ENCODE measurements around the gene DNAJB13. TPM values are rescaled to one million over a fixed set of nuclear protein-coding genes. Genes with fewer than 3 reads are reported as not detected.

Gene DNAJB13
- total and polyA plus RNA-seq, 2 of the 4 experiments (the other 2 are of a cell fraction) = 0.18 to 0.48 TPM

GRCh38 chr11:74014880-74015279, 64.1 kb downstream of the DNAJB13 start:
- Histone ChIP-seq H3K14ac (replicated peaks; ENCODE audit: low read depth, low read length) (no peak overlapping the region), H2BK120ac (ENCODE audit: low read depth, low read length) (no peak overlapping the region), H3K9ac (ENCODE audit: low read depth, low read length) (no peak overlapping the region), H3K56ac (ENCODE audit: extremely low read depth, insufficient read depth, low read length) (no peak overlapping the region), H4K5ac (ENCODE audit: low read depth, low read length) (no peak overlapping the region), H3K79me1 (ENCODE audit: low read depth in 1 of 2, low read length in 2 of 2) (peaks cover 0 to 12% of the 10 kb centered on the region in 2 experiments; a peak in 2 of 4 replicates), H4K20me1 (ENCODE audit: insufficient read depth, low read length) (peaks cover 3% of the 10 kb centered on the region; the same call in 1 of the 2 replicates), H3K4ac (ENCODE audit: low read depth, low read length) (no peak overlapping the region), H3K27me3 (ENCODE audit: control insufficient read depth, insufficient read depth, low read length) (no peaks in the 10 kb centered on the region), H2BK15ac (ENCODE audit: low read depth, low read length) (no peak overlapping the region), H3K4me3 (ENCODE audit: insufficient read depth, low read depth, low read length) (no peak overlapping the region), H2BK5ac (ENCODE audit: low read depth, low read length, poor library complexity, severe bottlenecking) (no peak overlapping the region), H3K9me3 (ENCODE audit: control insufficient read depth, insufficient read depth, low read length) (no peaks in the 10 kb centered on the region), H3K4me2 (ENCODE audit: low read depth, low read length) (no peak overlapping the region), H3K18ac (ENCODE audit: low read depth, low read length) (no peak overlapping the region), H2AK9ac (replicated peaks; ENCODE audit: low read depth, low read length, poor library complexity) (no peak overlapping the region), H3K36me3 (ENCODE audit: control insufficient read depth, insufficient read depth, low read length) (peaks cover 8% of the 10 kb centered on the region; the same call in 1 of the 2 replicates), H3K9me1 (ENCODE audit: insufficient read depth, low read length) (peaks cover 16% of the 10 kb centered on the region), H3K27ac (ENCODE audit: insufficient read depth, low read length) (no peak overlapping the region), H4K8ac (ENCODE audit: low read depth in 2 of 2, low read length in 2 of 2) (no peak overlapping the region), H3K23ac (ENCODE audit: low read depth, low read length) (no peak overlapping the region), H4K91ac (ENCODE audit: insufficient read depth, low read depth, low read length) (no peak overlapping the region), H2AK5ac (ENCODE audit: low read depth, low read length) (no peak overlapping the region), H2BK20ac (ENCODE audit: low read depth, low read length) (no peak overlapping the region), H3K4me1 (ENCODE audit: control insufficient read depth, insufficient read depth, low read length) (peaks cover 15% of the 10 kb centered on the region), H2AFZ (replicated peaks; ENCODE audit: low read length, poor library complexity) (no peak overlapping the region)
- ChIA-PET CTCF (no interaction called here), POLR2A (ENCODE audit: unreplicated experiment) (no interaction called here)
- no CpG with 5 or more reads among the region's 2 CpGs for WGBS, 2 experiments (ENCODE audit: extremely low coverage in 2 of 2, insufficient read length in 1 of 2)
- no TSS peak for BruUV-seq (replicated peaks)
- in situ Hi-C loops (cut with MboI; ENCODE audit: low sequenced_read_pairs) (no loop called here), intact Hi-C loops (cut with micrococcal nuclease) (no loop called here), dilution Hi-C loops (cut with HindIII; ENCODE audit: low sequenced_read_pairs, unreplicated experiment) (no loop called here)
- no peak for DNase-seq
- no peak for ATAC-seq (ENCODE audit: low read depth)
- TF ChIP-seq MAFK (IDR thresholded peaks at IDR 0.05; ENCODE audit: low read depth, low read length) (no peak), POLR2A (IDR thresholded peaks at IDR 0.05; ENCODE audit: low read depth, low read length) (no peak), RAD21 (IDR thresholded peaks at IDR 0.05; ENCODE audit: low read length) (no peak), MXI1 (IDR thresholded peaks at IDR 0.05; ENCODE audit: borderline replicate concordance, low read depth, low read length) (no peak), CEBPB (IDR thresholded peaks at IDR 0.05; ENCODE audit: low read depth, low read length) (no peak), FOS (IDR thresholded peaks at IDR 0.05; ENCODE audit: low read depth, low read length) (no peak), NFE2L2 (IDR thresholded peaks at IDR 0.05; ENCODE audit: low read depth, low read length) (no peak), SMC3 (IDR thresholded peaks at IDR 0.05; ENCODE audit: low read depth, low read length) (no peak), CHD1 (IDR thresholded peaks at IDR 0.05; ENCODE audit: low read depth, low read length) (no peak), RFX5 (IDR thresholded peaks at IDR 0.05; ENCODE audit: low read depth, low read length) (no peak), MAZ (IDR thresholded peaks at IDR 0.05; ENCODE audit: borderline replicate concordance, low read depth, low read length) (no peak), RCOR1 (IDR thresholded peaks at IDR 0.05; ENCODE audit: insufficient replicate concordance, low read length) (no peak), BHLHE40 (IDR thresholded peaks at IDR 0.05; ENCODE audit: low read depth, low read length) (no peak), ELK1 (IDR thresholded peaks at IDR 0.05; ENCODE audit: borderline replicate concordance, low read depth, low read length) (no peak)
- TF ChIP-seq, protein P1, sequence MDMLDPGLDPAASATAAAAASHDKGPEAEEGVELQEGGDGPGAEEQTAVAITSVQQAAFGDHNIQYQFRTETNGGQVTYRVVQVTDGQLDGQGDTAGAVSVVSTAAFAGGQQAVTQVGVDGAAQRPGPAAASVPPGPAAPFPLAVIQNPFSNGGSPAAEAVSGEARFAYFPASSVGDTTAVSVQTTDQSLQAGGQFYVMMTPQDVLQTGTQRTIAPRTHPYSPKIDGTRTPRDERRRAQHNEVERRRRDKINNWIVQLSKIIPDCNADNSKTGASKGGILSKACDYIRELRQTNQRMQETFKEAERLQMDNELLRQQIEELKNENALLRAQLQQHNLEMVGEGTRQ (IDR thresholded peaks at IDR 0.05; ENCODE audit: low read depth, low read length) = no peak
- TF ChIP-seq, protein P2, sequence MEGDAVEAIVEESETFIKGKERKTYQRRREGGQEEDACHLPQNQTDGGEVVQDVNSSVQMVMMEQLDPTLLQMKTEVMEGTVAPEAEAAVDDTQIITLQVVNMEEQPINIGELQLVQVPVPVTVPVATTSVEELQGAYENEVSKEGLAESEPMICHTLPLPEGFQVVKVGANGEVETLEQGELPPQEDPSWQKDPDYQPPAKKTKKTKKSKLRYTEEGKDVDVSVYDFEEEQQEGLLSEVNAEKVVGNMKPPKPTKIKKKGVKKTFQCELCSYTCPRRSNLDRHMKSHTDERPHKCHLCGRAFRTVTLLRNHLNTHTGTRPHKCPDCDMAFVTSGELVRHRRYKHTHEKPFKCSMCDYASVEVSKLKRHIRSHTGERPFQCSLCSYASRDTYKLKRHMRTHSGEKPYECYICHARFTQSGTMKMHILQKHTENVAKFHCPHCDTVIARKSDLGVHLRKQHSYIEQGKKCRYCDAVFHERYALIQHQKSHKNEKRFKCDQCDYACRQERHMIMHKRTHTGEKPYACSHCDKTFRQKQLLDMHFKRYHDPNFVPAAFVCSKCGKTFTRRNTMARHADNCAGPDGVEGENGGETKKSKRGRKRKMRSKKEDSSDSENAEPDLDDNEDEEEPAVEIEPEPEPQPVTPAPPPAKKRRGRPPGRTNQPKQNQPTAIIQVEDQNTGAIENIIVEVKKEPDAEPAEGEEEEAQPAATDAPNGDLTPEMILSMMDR (conservative IDR thresholded peaks at IDR 0.05; ENCODE audit: low read depth, low read length) = no peak

Measured in IMR-90 (cell line).